Measurements from ENCODE around the gene CEP164.

- TF ChIP-seq, protein P1, sequence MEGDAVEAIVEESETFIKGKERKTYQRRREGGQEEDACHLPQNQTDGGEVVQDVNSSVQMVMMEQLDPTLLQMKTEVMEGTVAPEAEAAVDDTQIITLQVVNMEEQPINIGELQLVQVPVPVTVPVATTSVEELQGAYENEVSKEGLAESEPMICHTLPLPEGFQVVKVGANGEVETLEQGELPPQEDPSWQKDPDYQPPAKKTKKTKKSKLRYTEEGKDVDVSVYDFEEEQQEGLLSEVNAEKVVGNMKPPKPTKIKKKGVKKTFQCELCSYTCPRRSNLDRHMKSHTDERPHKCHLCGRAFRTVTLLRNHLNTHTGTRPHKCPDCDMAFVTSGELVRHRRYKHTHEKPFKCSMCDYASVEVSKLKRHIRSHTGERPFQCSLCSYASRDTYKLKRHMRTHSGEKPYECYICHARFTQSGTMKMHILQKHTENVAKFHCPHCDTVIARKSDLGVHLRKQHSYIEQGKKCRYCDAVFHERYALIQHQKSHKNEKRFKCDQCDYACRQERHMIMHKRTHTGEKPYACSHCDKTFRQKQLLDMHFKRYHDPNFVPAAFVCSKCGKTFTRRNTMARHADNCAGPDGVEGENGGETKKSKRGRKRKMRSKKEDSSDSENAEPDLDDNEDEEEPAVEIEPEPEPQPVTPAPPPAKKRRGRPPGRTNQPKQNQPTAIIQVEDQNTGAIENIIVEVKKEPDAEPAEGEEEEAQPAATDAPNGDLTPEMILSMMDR (conservative IDR thresholded peaks at IDR 0.05; ENCODE audit: low read depth, low read length), result no peak
- TF ChIP-seq EZH2 (IDR thresholded peaks at IDR 0.05; ENCODE audit: low read length, unreplicated experiment) (no peak), EZH2phosphoT487 (IDR thresholded peaks at IDR 0.05; ENCODE audit: borderline replicate concordance, low read length) (no peak)
Measured at GRCh38 chr11:117425679-117426296, 98.1 kb downstream of the CEP164 start.

All from PC-3 (cell line).